HEK293 (cell line): Measurements from ENCODE around the gene MARCHF10.

Experiments
- CTCF ChIA-PET: fragments of 350-600 bp; formaldehyde crosslinking; extraction: SDS; loops from one replicate; lab custom pipeline; 2021; ENCODE audit warnings: antibody characterized with exemption; lab: Yijun Ruan, JAX
- POLR2A ChIA-PET: fragments of 300-600 bp; formaldehyde crosslinking; extraction: SDS; loops from one replicate; lab custom pipeline; 2020; ENCODE audit warnings: antibody characterized with exemption, inconsistent platforms; lab: Yijun Ruan, JAX
- H3K27ac ChIP-seq: fragments of 200-500 bp; sonication (Bioruptor generic); 2 replicates; pipeline ENCODE4 v1.5.1; 2014; ENCODE audit warnings: low read depth, low read length, control low read depth, inconsistent platforms; ENCODE audit errors: extremely low read depth
- H3K36me3 ChIP-seq, 2 experiments: fragments of 200-500 bp in 1 of 2; sonication (Bioruptor generic) in 1 of 2; 1 replicate in 1 of 2; 2 replicates in 1 of 2; pipeline ENCODE4 v1.5.1; 2014 to 2017; ENCODE audit warnings: inconsistent platforms in 2 of 2, low read length in 2 of 2; ENCODE audit not compliant: control insufficient read depth in 2 of 2, insufficient read depth in 1 of 2
- H3K4me1 ChIP-seq: fragments of 200-500 bp; sonication (Bioruptor generic); 2 replicates; pipeline ENCODE4 v1.5.1; 2014; ENCODE audit warnings: mild to moderate bottlenecking, low read length, inconsistent platforms; ENCODE audit not compliant: control insufficient read depth, insufficient read depth
- H3K4me3 ChIP-seq: 2 replicates; pipeline ENCODE4 v1.5.1; 2011; ENCODE audit warnings: low read depth, mild to moderate bottlenecking, control low read depth, low read length, moderate library complexity
- H3K9me3 ChIP-seq: fragments of 200-500 bp; sonication (Bioruptor generic); 2 replicates; pipeline ENCODE4 v1.5.1; 2014; ENCODE audit warnings: low read depth, low read length, inconsistent platforms; ENCODE audit not compliant: control insufficient read depth, insufficient read depth
- IKZF3 ChIP-seq: fragments of 450-650 bp; IDR thresholded peaks from 2 replicates; pipeline ENCODE4 v1.5.0; 2018; ENCODE audit warnings: missing biosample characterization, mild to moderate bottlenecking, missing genetic modification characterization, moderate library complexity
- MYNN ChIP-seq: fragments of 450-650 bp; formaldehyde crosslinking; IDR thresholded peaks from 2 replicates; pipeline ENCODE4 v1.5.1; 2016; ENCODE audit warnings: missing biosample characterization, missing genetic modification characterization, borderline replicate concordance
- OVOL3 ChIP-seq: fragments of 450-650 bp; formaldehyde crosslinking; IDR thresholded peaks from 2 replicates; pipeline ENCODE4 v1.5.1; 2016; ENCODE audit warnings: missing biosample characterization, missing genetic modification characterization
- PBX3 ChIP-seq: sonication (generic); formaldehyde crosslinking; IDR thresholded peaks from 2 replicates; pipeline ENCODE4 v1.8.1; 2022; ENCODE audit warnings: mild to moderate bottlenecking, moderate library complexity, missing genetic modification reagents
- PRDM1 ChIP-seq: fragments of 450-650 bp; formaldehyde crosslinking; IDR thresholded peaks from 2 replicates; pipeline ENCODE4; 2016; ENCODE audit warnings: missing biosample characterization, missing genetic modification characterization
- ZBTB10 ChIP-seq: fragments of 450-650 bp; formaldehyde crosslinking; IDR thresholded peaks from 2 replicates; pipeline ENCODE4 v1.5.1; 2016; ENCODE audit warnings: missing biosample characterization, missing genetic modification characterization
- ZBTB8A ChIP-seq: fragments of 450-650 bp; formaldehyde crosslinking; IDR thresholded peaks from 2 replicates; pipeline ENCODE4 v1.5.1; 2016; ENCODE audit warnings: missing biosample characterization, missing genetic modification characterization
- ZFP37 ChIP-seq: fragments of 450-650 bp; formaldehyde crosslinking; IDR thresholded peaks from 2 replicates; pipeline ENCODE4 v1.5.1; 2016; ENCODE audit warnings: missing biosample characterization, missing genetic modification characterization
- ZFP41 ChIP-seq: fragments of 450-650 bp; formaldehyde crosslinking; IDR thresholded peaks from 2 replicates; pipeline ENCODE4 v1.5.1; 2016; ENCODE audit warnings: missing biosample characterization, missing genetic modification characterization, borderline replicate concordance
- ZNF138 ChIP-seq: fragments of 450-650 bp; formaldehyde crosslinking; IDR thresholded peaks from 2 replicates; pipeline ENCODE4 v1.5.1; 2016; ENCODE audit warnings: missing biosample characterization, missing genetic modification characterization, borderline replicate concordance
- ZNF140 ChIP-seq: fragments of 450-650 bp; formaldehyde crosslinking; IDR thresholded peaks from 2 replicates; pipeline ENCODE4 v1.5.1; 2016; ENCODE audit warnings: missing biosample characterization, missing genetic modification characterization
- ZNF223 ChIP-seq: fragments of 450-650 bp; formaldehyde crosslinking; IDR thresholded peaks from 2 replicates; pipeline ENCODE4 v1.5.1; 2016; ENCODE audit warnings: missing biosample characterization, missing genetic modification characterization
- ZNF341 ChIP-seq: fragments of 450-650 bp; formaldehyde crosslinking; IDR thresholded peaks from 2 replicates; pipeline ENCODE4; 2016; ENCODE audit warnings: low read depth, missing biosample characterization, missing genetic modification characterization
- ZNF404 ChIP-seq: fragments of 450-650 bp; formaldehyde crosslinking; IDR thresholded peaks from 2 replicates; pipeline ENCODE4 v1.5.1; 2017; ENCODE audit warnings: missing biosample characterization, missing genetic modification characterization
- ZNF423 ChIP-seq: fragments of 450-650 bp; formaldehyde crosslinking; IDR thresholded peaks from 2 replicates; pipeline ENCODE4 v1.5.1; 2016; ENCODE audit warnings: missing biosample characterization, missing genetic modification characterization
- ZNF433 ChIP-seq: fragments of 450-650 bp; formaldehyde crosslinking; IDR thresholded peaks from 2 replicates; pipeline ENCODE4 v1.5.1; 2016; ENCODE audit warnings: missing biosample characterization, missing genetic modification characterization, low read depth
- ZNF529 ChIP-seq: fragments of 450-650 bp; formaldehyde crosslinking; IDR thresholded peaks from 2 replicates; pipeline ENCODE4 v1.5.1; 2017; ENCODE audit warnings: missing genetic modification characterization, missing biosample characterization; ENCODE audit not compliant: insufficient replicate concordance
- ZNF561 ChIP-seq: fragments of 450-650 bp; IDR thresholded peaks from 2 replicates; pipeline ENCODE4 v1.5.1; 2018; ENCODE audit warnings: missing biosample characterization, missing genetic modification characterization, borderline replicate concordance
- ZNF580 ChIP-seq: fragments of 450-650 bp; formaldehyde crosslinking; IDR thresholded peaks from 2 replicates; pipeline ENCODE4 v1.5.1; 2016; ENCODE audit warnings: missing biosample characterization, missing genetic modification characterization
- ZNF585B ChIP-seq: fragments of 450-650 bp; formaldehyde crosslinking; IDR thresholded peaks from 2 replicates; pipeline ENCODE4 v1.5.1; 2016; ENCODE audit warnings: missing biosample characterization, missing genetic modification characterization
- ZNF596 ChIP-seq: fragments of 450-650 bp; IDR thresholded peaks from 2 replicates; pipeline ENCODE4 v1.5.0; 2018; ENCODE audit warnings: missing biosample characterization, mild to moderate bottlenecking, missing genetic modification characterization, moderate library complexity
- ZNF621 ChIP-seq: fragments of 450-650 bp; formaldehyde crosslinking; IDR thresholded peaks from 2 replicates; pipeline ENCODE4 v1.5.1; 2017; ENCODE audit warnings: missing biosample characterization, missing genetic modification characterization
- ZNF623 ChIP-seq: fragments of 450-650 bp; formaldehyde crosslinking; IDR thresholded peaks from 2 replicates; pipeline ENCODE4 v1.5.1; 2016; ENCODE audit warnings: missing biosample characterization, missing genetic modification characterization
- ZNF692 ChIP-seq: fragments of 450-650 bp; formaldehyde crosslinking; IDR thresholded peaks from 2 replicates; pipeline ENCODE4 v1.5.1; 2016; ENCODE audit warnings: missing biosample characterization, missing genetic modification characterization
- ZNF747 ChIP-seq: fragments of 450-650 bp; formaldehyde crosslinking; IDR thresholded peaks from 2 replicates; pipeline ENCODE4 v1.5.1; 2016; ENCODE audit warnings: missing biosample characterization, missing genetic modification characterization
- ZSCAN23 ChIP-seq: fragments of 450-650 bp; formaldehyde crosslinking; IDR thresholded peaks from 2 replicates; pipeline ENCODE4 v1.5.1; 2016; ENCODE audit warnings: missing biosample characterization, missing genetic modification characterization
- ZXDB ChIP-seq: fragments of 450-650 bp; formaldehyde crosslinking; IDR thresholded peaks from 2 replicates; pipeline ENCODE4 v1.5.1; 2016; ENCODE audit warnings: missing biosample characterization, missing genetic modification characterization

Gene MARCHF10

GRCh38 chr17:62847426-62847825 lies 39.3 kb upstream of the MARCHF10 start (continued):
- no peak for TF ChIP-seq PBX3 (CRISPR knock-in tag)
- no peak for TF ChIP-seq ZNF747 (tag by site-specific recombination)
- no peak for TF ChIP-seq ZNF433 (tag by site-specific recombination)
- TF ChIP-seq ZNF692 = no peak
- TF ChIP-seq ZNF341 (tag by site-specific recombination) = no peak
- no peak for TF ChIP-seq ZFP37 (tag by site-specific recombination)
- TF ChIP-seq ZSCAN23 = no peak
- TF ChIP-seq ZNF138 (tag by site-specific recombination) = no peak
- no peak for TF ChIP-seq ZNF404 (tag by site-specific recombination)
- TF ChIP-seq IKZF3 (tag by site-specific recombination) = no peak
- TF ChIP-seq ZNF580 = no peak
- no peak for TF ChIP-seq ZBTB8A (tag by site-specific recombination)
- no peak for TF ChIP-seq ZXDB
- no peak for TF ChIP-seq ZNF621 (tag by site-specific recombination)

- H3K27ac ChIP-seq = no peak overlapping the region
- POLR2A ChIA-PET = no interaction called here
- no peak overlapping the region for H3K4me3 ChIP-seq
- no peaks in the 10 kb centered on the region for H3K4me1 ChIP-seq
- CTCF ChIA-PET = no interaction called here
- no peaks in the 10 kb centered on the region for H3K9me3 ChIP-seq
- TF ChIP-seq ZNF561 (tag by site-specific recombination) (no peak), ZNF623 (tag by site-specific recombination) (no peak), ZNF140 (tag by site-specific recombination) (no peak), ZBTB8A (tag by site-specific recombination) (no peak), ZNF585B (tag by site-specific recombination) (no peak), ZNF529 (tag by site-specific recombination) (no peak), OVOL3 (tag by site-specific recombination) (no peak), ZNF223 (no peak), ZNF596 (no peak), ZBTB10 (tag by site-specific recombination) (no peak), PRDM1 (tag by site-specific recombination) (no peak), ZNF423 (tag by site-specific recombination) (no peak), MYNN (tag by site-specific recombination) (no peak), ZFP41 (tag by site-specific recombination) (no peak)
- no peaks in the 10 kb centered on the region for H3K36me3 ChIP-seq
Measured at GRCh38 chr17:62840871-62841270, 32.8 kb upstream of the MARCHF10 start.
